Activated CD4-positive, alpha-beta T cell treated with anti-CD3 and anti-CD28 coated beads, Interleukin-10, Interleukin-2, amounts not matched to agents 100 ng/mL and 50 ng/mL, durations not matched to agents 16 hours and 8 hours (primary cell): ENCODE results near the gene COBLL1.

Experiments
- DNase-seq: peaks from one replicate; pipeline ENCODE4 v3.0.0-alpha.2; 2020

Gene COBLL1

DNA sequence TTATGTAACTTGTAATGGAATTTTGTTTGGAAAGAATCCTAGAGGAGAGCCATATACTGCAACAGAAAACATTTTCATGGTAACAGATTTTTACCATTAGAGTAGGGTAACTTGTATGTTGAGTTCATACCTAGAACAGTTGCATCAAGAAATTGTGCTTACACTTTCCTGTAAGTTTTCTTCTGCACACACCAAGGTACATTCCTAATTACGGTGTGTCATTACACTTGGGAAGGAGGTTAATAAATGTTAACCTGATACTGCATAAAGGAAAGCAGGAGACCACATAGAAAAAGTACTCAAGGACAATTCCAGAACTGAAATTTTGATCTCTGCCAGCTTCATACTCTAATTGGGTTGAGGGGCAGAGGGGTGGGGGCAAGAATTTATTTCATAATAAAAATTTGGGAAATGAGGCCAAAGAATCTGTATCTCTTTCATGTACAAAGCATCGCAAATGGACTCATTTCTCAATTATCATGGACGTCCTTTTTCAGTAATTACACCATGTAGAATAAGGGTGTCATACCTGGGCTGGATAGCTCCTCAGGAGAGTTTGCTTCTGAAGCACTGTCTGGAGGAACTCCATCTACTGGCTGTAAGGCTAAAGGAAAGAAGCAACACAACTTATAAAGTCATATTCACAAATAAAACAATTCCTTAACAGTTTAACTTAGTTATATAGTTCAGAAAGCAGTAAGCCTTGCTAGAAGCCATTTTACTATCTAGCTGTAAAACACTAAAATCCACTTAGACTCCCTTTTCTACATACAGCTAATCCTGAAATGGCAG lies 137.5 kb downstream of the COBLL1 start:
- DNase-seq, result no peak

DNA sequence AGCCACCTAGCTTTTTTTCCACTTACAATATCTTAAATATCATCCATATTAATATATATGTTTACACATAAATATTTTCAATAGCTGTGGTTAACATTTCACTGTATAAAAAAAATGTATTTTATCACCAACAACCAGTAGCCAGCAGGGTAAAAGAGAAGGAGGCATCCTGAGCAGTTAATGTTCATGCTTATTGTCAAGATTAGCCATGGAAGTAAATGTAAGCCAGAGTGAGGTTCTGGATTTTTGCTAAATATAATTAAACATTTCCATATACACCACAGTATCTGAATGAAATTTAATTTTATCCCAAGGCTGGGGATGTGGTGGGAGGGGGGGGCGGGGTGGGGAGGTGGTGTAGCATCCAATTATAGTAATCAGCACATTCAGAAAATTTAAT lies 140.1 kb downstream of the COBLL1 start:
- no peak for DNase-seq

DNA sequence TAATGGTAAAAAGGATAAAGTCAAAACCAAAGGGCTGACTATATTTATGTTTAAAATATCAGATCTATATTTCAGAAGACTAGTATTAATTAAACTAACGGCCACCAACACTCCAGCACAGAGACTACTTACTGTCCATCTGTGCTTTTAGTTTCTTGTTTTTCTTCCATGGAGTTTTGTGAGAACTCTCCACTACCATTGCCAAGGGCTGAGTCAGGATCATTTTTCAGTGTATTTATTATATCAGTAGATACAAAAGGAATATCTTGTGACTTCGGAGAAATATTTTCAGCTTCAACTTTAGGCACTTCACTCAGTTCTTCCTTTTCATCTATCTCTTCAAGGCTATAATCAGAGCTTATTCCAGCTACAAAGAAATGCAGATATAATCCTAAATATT lies 141.2 kb downstream of the COBLL1 start:
- no peak for DNase-seq

DNA sequence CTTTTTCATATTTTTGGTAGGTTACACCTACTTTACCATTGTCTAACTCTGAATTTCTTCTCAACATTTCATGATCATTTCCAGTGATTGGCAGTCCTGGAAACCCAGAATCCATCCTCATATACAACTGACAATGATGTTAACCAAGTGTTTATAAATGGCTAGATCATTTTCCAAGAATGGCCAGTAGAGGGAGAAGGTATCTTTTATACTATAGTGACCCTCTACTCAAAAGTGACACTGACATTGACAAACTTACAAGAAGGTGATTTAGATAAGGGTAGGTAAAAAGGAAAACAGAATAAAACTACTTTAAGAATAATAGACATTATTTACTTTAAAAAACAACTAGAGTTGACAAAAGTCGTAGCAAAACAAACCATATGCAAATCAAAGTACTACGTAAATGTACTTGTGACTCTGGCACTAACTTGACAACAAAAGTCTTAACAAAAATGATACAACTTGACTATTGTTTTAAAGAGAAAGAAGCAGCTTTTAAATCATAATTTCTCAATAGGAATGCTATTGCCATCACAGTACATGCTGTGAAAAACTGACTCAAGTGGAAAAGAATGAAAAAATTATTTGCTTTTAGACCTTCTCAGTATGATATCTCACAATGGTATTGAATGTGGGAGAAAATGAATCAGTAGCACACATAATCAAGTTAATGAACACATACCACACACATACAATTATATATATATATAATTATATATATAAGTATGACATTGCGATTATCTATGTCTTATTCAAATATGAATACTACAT lies 143.7 kb downstream of the COBLL1 start:
- no peak for DNase-seq

DNA sequence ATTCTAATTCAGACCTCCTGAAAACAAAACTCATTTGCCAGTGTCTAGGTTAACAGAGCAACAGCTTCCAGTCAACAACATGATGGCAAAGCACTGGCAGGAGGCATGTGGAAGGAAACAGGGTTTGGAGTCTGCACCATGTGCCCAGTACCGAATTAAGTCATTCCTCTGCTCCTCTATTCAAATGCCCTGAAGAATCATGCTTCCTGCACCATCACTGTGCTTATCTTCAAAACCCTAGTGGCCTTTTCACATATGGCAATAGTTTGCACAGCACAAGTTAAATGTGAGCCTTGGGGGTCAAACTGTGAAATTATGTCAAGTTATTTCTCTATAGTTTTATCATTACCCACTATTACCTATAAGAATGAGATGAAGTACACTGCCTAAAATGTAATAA lies 145.0 kb downstream of the COBLL1 start:
- no peak for DNase-seq

DNA sequence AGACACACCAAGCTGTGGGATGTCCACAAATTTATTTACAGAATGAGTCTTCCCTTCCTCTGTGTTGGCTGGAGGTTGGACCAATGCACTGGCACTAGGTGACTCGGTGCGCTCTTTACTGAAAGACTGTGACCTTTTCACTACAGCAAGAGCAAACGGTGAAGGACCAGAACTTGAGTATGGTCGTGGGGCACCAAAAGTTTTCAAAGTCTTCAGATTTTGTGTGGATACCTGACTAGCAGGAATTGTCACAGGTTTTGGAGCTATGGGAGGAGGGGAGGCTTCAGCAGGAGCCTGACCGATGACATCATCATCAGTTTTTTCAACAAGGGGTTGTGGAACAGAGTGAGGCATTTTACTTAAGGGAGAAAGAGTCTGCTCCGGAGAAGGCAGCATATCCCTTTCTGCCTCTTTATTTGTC lies 147.3 kb downstream of the COBLL1 start:
- DNase-seq, result no peak

DNA sequence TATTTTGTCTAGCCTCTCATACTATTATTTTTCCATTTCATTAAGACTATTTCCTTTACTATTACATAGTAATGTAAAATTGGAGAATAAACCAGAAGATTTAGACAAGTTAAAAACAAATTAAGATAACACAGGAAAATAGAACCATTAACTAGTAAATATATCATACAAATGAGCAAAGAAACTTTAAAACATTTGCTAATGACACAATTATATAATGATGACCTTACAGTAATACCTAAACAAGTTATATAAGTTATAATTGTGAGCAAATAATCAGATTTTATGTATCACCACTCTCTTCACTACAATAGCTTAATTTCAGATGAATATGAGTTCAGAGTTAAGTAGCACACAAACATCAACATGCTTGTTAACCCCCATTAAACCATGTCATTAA lies 147.8 kb downstream of the COBLL1 start:
- no peak for DNase-seq

DNA sequence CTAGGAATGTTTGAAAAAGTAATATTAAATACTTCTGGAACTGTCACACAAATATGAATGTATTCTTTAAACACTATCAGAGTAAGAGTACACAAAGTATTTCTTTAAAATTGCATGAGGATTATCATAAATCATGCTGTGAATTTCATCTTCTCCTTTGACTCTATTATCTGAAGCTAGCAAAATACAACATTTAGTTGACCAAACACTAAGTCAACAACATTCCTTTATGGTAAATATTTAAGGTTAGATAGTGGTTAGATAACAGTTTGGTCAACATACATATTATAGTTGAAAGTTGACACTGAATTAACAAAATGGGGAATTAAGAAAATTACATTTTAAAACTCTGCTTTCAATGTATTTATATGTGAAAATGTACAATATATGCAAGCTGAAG lies 148.2 kb downstream of the COBLL1 start:
- DNase-seq, result no peak

DNA sequence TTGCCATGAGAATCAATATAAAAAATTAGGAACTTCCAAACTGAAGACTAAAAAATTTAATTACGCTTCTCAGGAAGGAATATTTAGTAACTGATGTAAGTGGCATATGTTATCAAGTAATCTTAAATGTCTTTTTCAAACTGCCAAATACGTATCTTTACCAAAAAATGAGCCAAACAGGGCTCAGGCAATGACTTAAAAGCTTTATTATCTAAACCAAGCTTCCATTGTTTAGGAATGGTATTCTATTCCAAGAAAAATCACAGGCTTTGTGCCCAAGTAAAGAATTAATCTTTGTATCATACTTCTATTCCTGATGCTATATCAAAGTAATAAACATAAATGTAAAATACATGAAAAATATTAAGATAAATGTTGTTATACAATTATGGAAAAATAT lies 148.7 kb downstream of the COBLL1 start:
- DNase-seq, result no peak

DNA sequence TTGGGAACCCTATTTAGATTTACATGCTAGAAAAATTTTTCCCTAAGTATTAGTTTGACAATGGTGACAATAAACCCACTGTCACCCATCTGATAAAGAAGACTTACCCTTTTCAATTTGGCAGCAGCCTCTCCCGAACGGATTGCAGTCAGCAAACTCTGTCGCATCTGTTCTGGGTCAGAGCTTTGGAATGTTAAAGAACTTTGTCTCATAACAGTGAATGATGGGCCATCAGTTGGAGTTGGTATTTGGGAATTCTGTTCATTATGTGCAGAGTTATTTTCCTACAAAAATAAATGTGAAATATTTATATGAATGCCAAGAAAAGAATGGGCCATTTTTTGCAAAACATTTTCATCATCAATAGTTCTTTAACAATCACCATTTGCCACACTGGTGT lies 149.5 kb downstream of the COBLL1 start:
- DNase-seq, result no peak

DNA sequence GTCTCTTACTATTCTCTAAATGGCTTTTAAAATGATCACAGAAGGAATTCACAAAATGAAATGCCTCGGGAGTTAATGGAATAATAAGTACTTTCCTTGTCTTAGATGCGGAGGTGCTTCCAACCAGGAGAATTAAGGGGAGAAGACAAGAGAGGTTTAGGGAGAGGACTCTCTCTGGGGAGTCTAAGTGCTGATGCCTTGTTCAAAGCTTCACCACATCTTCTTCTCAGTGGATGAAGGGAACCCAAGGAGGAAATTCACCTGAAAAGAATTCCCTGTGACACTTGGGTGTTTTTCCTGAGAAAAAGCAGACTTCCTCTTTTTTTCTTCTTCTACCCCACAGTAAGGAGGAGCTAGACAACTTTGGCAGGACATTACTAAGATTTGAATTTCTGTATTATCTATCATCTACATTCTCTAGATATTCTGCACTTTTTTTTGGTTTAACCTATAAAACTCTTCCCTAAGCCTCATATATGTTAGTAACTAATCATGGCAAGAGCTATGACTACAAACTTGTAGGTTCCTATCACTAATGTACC lies 150.2 kb downstream of the COBLL1 start:
- DNase-seq, result no peak

DNA sequence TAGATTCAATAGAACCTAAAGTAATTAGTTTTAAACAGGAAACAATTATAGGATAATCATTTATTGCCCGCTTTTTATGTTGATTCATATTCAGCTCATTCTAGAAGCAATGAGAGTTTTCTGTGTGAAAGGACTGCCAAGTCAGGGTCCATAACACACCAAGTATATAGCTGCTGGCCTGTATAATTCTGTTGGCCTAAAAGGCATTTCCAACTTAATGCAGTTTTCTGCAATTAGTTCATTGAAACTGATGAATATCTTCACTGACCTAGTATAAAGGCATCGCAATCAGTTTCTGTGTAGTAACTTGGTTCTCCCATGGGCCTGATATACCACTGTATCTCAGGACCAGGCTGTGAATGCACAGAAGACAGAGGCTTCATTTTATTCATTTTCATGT lies 151.3 kb downstream of the COBLL1 start:
- no peak for DNase-seq

DNA sequence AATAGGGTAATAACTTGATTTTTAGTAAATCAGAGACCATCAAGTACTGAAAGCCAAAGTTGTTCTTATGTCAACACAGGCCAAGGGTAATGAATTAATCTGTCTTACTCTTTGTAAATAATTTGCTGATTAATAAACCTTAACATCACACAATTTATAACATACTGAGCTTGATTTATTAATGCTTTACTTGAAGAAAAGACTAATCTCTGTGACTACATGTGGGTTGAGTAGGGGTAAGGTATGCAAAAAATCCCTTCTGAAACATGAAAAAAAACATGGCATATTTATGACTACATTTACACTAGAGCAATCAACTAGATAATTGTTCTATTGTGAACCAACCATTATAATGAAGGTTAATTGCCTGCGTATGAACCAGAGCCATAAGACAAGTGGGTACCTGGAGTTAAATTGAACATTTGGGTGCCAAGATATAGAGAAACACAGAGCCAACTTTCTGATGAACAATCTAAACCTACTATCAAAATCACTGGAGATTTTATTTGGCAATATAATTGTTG lies 152.7 kb downstream of the COBLL1 start:
- DNase-seq, result no peak

DNA sequence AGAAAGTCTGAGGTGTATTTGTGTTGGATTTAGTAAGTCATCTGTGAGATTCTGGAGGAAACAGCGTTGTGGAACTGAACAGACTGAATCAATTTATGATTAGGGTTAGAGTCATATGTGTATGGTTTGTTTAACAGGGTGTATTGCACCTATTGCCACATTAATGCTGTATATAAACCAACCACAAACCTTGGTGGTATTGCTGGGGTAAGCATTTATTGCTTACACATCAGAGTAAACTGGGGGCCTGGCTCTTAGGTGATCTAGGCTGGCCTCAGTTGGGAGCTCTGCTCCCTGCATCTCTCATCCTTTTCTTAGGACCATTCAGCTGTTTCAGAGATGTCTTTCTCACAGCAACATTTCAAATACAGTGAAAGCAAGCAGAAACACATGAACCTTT lies 160.6 kb downstream of the COBLL1 start:
- DNase-seq, result no peak

DNA sequence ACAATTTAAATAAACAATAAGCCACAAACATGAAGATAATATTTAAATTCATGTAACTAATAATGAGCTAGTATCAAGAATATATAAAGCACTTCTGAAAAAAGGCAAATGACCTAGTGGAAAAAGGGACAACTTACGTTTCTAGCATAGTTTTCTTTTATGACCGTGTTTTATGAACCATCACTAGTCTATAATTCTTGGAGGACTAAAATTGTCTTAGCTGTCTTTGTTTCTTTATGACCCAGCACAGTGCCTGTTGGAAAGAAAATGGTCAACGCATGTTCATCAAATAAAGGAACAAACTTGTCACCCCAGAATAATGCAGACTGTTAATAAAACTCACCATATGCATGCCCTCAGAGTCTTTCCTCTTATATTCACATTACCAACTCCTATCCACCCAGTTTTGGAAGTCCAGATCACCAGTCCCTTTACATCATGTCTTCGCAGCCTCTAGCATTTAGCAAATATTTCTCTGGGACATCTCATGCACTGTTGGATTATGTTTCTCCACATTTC lies 162.9 kb downstream of the COBLL1 start:
- no peak for DNase-seq

DNA sequence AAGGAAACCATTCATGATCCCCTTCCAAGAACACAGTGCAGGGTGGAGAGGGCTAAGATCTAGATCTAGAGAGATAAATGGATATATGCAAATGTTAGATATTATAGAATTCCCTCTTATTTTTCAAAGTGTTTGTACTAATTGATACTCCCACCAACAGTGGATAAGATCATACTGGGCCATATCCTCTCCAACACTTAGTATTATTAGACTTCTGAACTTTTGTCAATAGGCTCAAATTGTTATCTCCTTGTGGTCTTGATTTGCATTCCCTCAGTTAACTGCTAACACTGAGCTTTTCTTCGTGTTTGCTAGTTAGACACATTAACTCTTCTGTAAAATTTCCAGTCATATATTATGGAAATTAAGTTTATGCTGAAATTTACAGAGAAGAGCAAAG lies 163.9 kb downstream of the COBLL1 start:
- DNase-seq, result no peak

DNA sequence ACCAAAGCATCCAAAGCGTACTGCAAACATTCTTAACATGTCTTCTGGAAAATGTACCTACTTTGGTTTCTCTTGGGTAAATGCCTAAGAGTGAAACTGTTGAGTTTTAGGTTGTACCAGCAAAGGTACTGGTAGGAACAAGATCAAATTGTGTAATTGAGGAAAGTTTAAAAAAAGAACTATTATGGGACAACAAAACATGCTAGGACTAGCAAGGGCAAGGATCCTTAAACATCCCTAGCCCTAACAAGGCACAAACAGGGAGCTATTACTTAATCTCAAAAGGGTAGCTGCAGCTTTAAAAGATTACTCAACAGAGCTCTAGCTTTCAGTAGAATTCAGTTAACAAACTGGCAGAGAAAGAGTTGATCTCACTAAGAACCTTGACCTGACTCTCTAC lies 164.4 kb downstream of the COBLL1 start:
- no peak for DNase-seq

DNA sequence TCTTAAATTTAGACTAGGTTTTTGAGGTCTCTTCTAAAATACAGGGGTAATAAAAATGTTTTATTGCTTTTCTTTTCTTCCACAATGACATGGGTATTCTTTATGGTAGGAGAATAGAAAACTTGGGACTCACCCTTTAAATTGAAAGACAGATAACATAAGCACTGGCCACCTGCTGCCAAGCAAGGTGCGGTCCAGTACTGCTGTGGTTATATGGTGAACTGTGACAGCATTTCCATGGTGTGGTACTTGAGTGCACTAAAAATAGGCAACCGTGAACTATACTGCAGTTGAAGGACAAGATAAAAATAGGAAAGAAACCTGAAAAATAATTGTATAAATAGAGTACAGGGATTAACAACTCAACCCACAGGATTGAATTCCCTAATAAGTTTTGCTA lies 165.9 kb downstream of the COBLL1 start:
- no peak for DNase-seq

DNA sequence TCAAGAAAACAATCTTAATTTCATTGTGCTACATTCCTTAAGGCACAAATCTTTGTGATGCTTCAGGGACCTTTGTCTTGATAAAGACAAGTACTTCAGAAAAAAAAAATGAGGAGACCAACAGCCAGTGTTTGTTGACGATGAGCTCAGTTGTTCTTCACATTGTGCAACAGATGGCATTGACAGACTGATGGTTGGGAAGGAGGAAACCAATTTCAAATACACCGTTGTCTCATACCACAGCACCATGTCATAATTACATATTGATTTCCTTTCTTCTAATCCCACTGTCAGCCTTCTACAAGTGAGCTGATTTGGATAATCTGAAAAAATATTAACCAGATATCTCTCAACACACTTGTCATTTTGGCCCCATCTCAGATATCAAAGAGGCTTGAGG lies 166.6 kb downstream of the COBLL1 start:
- no peak for DNase-seq

DNA sequence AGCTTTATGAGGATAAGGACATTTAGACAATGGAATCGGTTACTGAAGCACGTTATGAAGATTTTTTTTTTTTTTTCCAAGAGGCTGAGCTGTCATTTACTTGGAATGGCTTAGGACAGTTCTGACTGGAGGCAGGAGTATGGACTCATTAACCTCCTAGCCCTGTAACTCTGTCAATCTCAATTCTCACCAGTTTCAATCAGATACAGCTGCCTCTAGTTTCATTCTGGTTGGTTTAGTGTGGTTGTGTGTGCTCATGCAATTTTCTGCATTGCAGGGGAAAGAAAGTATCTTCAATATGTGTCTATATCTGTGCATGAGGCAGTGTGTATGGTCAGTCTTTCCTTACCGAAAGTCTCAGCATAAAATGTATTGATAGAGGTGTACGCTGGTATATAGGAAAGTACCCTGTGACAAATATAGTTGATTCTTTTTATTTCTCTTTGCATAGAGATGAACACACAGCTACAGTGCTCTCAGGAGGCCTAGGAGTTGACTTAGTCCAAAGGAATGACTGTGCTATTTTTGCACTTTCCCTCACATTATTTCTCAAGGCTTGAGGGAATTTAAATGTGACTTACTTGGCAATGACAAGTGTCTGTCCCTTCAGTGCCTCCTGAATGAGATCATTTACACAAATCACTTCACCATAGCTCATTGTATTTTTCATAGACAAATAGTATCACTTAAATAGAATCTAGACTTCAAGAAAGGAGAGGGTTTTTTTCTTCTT lies 169.8 kb downstream of the COBLL1 start:
- DNase-seq, result no peak

DNA sequence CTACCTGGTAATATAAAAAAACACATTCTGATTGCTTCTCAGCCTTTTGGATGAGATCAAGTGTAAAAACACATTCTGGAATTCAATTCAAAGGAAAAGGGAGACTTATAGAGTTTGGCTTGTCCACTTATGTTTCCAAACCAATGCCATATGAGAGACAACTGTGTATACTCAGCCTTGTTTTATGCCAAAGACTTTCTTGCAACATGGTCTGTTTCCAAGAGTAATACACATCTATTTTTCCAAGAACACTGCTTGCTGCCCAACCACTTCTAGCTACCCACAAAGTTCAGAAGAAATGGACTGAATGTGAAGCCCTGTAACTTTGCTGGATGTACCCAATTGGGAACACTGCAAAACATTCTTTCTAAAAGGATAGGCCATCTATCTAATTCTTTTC lies 172.3 kb downstream of the COBLL1 start:
- DNase-seq, result no peak

DNA sequence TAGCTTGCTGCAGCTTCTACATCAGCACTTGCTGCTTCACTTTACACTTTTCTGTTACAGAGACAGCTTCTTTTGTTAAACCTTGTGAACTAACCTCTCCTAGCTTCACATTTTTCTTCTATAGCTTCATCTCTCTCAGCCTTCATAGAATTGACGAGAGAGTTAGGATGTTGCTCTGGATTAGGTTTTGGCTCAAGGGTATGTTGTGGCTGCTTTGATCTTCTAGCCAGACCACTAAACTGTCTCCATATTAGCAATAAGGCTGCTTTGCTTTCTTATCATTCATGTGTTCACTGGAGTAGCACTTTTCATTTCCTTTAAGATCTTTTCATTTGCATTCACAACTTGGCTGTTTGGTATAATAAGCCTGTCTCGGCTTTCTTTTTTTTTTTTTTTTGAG lies 174.1 kb downstream of the COBLL1 start:
- no peak for DNase-seq

DNA sequence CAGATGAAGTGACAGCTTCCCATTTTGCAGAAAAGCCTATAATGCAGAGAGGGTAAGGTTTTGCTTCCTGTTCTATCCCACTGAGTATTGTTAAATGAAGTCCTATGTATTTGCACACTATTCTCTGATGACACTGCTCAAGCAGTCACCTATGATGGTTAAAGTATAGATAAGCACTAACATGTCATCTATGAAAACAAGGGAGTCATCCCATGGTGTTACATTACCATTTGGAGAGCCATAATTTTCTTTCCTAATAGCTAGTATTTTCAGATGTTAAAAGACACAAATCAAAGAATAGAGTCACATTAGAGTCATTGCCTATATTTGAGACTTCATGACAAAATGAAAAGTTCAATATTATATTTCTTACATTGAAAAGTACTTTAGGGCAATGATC lies 177.6 kb downstream of the COBLL1 start:
- no peak for DNase-seq
